Esophagus squamous epithelium (tissue), 4 donors: ENCODE measurements around the gene ORC1.

ENCODE experiments used
- POLR2A ChIP-seq, 4 donors: fragments of 450-650 bp; IDR thresholded peaks; one replicate each; pipeline ENCODE4 v1.6.1; 2017; ENCODE audit warnings: antibody characterized with exemption in 4 of 4, mild to moderate bottlenecking in 4 of 4, moderate library complexity in 3 of 4
- TF ChIP-seq, protein P1 (sequence below), 6 experiments: fragments of 450-650 bp in 4 of 6; fragments of 200-600 bp in 2 of 6; sonication (generic) in 2 of 6; IDR thresholded peaks; one replicate each; pipeline ENCODE4 v1.5.1; 2016 to 2019; ENCODE audit warnings: antibody characterized with exemption in 6 of 6, mild to moderate bottlenecking in 4 of 6, moderate library complexity in 4 of 6

DNA sequence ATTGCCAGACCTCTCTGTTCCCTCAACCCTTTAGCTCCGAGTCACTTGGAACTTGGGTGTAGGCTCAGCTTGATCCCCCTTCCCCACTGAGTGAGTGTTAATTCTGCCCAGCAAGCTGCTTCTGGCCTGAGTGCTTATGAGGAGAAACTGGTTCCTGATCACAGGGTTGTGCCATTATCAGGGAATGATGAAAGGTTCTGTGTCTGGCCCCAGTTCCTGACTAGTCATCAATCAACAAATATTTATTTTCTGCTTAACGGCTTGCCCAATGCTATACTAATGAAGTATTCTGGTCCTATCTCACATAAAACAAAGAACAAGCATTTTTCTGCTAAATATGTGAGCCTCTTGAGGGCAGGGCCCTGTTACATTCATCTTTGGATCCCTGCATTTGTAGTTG, 59.0 kb downstream of the ORC1 start:
- TF ChIP-seq, protein P1, sequence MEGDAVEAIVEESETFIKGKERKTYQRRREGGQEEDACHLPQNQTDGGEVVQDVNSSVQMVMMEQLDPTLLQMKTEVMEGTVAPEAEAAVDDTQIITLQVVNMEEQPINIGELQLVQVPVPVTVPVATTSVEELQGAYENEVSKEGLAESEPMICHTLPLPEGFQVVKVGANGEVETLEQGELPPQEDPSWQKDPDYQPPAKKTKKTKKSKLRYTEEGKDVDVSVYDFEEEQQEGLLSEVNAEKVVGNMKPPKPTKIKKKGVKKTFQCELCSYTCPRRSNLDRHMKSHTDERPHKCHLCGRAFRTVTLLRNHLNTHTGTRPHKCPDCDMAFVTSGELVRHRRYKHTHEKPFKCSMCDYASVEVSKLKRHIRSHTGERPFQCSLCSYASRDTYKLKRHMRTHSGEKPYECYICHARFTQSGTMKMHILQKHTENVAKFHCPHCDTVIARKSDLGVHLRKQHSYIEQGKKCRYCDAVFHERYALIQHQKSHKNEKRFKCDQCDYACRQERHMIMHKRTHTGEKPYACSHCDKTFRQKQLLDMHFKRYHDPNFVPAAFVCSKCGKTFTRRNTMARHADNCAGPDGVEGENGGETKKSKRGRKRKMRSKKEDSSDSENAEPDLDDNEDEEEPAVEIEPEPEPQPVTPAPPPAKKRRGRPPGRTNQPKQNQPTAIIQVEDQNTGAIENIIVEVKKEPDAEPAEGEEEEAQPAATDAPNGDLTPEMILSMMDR (IDR thresholded peaks at IDR 0.05): no peak
- TF ChIP-seq POLR2A (IDR thresholded peaks at IDR 0.05): no peak
